HG02885 (cell line): ENCODE measurements around the gene IBA57.
"Not testable (repeated sequence)": the region's sequence is repeated elsewhere in the genome, so short reads cannot be mapped to it uniquely, and the experiment has no call there.

ENCODE experiments used
- ATAC-seq: cut with Tn5 transposase; IDR thresholded peaks from one replicate; pipeline ENCODE4 v1.9.1; 2021; ENCODE audit warnings: mild to moderate bottlenecking; ENCODE audit not compliant: unreplicated experiment, poor library complexity

Gene IBA57

DNA sequence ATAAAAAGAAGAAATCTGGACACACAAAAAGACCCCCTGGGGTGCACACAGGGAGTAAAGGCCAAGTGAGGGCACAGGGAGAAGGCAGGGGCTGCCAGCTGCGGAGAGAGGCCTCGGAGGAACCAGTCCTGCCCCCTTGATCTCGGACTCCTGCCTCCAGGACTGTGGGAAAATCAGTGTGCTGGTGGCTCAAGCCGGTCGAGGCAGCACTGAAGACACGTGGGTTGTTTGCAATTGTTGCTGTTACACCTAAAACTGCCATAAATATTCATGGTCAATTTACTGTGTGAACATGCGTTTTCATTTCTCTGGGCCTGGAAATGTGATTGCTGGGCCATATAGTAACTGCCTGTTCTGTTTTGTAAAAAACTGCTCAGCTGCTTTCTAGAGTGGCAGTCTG, 18.5 kb downstream of the IBA57 start:
- no peak for ATAC-seq

DNA sequence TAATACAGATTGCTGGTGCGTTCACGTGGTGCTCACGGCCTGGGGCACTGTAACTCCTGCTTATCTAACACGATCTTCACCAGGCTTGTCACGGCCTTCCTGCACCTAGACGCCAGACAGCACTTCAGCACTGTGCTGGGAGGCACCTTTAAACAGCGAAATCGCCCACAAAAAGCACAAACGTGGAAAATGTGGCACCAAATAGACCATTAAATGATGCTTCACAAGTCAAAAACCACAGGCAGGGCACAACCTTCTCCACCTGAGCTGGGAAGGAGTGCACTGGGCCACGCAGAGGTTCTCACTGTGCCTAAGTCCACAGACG, 20.0 kb downstream of the IBA57 start:
- ATAC-seq, result no peak

DNA sequence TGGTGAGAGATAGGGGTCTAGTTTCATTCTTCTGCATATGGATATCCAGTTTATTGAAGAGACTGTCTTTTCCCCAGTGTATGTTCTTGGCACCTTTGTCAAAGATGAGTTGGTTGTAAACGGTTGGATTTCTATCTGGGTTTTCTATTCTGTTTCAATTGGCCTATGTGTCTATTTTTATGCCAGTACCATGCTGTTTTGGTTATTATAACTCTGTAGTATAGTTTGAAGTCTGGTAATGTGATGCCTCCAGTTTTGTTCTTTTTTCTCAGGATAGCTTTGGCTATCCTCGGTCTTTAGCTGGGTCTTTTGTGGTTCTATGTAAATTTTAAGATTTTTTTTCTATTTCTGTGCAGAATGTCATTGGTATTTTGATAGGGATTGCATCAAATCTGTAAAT, 22.6 kb downstream of the IBA57 start:
- not testable (repeated sequence) for ATAC-seq

DNA sequence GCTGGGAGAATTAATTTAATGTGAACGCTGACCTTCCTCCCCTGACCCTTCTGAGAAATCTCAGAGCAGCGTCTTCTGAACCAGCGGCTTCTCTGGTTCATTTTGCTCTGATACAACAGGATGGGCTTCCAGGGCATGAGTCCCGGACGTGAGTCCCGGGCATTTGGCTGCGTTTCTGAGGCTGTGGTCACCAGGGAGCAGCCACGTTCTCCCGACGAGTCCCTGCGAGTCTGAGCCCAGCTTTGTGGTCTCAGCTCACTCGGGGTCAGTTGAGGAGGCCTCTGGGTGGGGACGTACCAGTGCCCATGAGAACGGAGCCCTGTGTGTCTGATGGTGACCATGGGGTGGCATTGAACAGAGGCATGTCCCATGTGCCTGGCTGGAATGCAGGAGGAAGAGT, 24.6 kb downstream of the IBA57 start:
- no peak for ATAC-seq

DNA sequence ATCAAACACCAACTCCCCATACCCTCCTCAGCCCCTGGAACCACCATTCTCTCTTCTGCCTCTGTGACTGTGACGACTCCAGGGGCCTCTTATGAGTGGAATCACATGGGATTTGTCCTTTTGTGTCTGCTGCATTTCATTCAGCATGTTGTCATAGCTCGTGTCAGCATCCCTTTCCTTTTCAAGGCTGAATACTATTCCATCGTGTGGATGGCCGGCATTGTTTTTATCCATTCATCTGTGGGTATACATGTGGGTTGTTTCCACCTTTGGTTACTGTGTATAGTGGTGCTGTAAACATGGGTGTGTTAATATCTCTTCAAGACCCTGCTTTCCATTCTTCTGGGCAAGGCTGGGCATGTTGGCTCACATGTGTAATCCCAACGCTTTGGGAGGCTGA, 25.2 kb downstream of the IBA57 start:
- no peak for ATAC-seq

DNA sequence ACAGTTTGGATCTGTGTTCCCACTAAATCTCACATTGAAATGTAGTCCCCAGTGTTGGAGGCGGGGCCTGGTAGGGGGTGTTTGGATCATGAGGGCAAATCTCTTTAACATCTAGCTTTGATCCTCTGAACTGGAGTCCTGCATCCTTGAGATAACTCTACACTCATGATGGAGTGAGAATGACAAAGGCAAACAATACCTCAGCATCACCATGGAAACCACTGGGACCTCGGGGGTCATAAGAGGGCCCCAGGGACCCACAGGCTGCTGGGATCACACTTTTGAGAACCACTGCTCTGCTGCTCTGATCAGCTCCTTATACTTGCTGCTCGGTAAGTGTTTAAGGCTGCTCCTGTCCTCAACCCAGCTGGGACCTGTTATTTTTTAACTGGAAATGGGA, 28.8 kb downstream of the IBA57 start:
- ATAC-seq, result no peak

DNA sequence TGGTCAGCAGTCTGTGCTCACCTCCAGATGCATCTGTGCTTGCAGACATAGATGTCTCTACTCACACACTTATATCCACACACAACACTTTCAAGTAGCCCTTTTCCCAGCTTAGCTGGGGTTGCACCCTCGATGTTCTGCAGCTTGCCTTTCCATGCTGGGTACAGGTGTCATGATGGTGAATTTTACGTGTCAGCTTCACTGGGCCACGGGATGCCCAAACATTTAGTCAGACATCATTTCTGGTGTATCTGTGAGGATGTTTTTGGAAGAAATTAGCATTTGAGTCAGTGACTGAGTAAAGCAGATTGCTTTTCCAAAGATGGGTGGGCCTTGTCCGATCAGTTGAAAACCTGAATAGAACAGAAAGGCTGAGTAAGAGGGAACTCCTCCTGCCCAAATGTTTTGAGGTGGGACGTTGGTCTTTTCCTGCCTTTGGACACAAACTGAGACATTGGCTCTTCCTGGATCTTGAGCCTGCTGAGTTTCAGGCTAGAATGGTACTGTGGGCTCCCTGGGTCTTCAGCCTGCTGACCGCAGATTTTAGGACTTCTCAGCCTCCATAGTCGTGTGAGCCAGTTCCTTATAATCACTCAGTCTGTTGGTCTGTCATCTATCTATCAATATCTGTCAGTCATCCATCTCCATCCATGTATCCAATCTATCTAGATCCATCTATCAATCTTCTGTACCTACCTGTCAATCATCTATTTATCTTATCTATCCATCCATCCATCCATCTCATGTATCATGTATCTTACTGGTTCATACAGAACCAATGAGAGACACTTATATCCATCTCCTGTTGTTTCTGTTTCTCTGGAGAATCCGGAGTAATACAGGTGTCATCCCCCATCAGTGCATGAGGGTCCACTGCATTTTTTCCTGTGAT, 29.6 kb downstream of the IBA57 start:
- ATAC-seq, result no peak

DNA sequence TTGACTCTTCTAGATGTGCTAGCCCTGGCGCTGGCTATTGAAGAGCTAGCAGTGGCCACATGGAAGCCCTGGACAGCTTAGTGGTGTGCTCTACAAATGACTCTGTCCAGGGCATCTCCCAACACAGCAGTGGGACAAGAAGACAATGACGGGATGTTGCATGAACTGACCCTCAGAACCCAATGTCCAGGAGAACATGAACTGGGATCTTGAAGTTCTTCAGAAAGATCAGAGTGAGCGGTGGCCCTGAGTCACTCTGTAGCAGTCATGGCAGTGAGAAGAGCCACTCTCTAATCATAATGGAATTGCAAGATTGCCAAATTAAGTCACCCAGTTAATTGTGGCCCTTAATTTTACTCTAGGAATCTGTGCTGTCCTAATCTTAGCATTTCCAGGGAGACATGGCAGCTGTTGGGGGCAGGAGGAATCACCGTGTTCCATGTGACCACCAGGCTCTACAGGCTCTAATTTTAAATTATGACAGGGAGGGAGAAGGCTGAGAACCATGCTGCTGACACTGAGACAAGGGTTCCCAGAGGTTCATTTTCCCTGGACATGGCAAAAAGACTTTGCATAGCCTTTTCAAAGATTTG, 32.0 kb downstream of the IBA57 start:
- ATAC-seq, result no peak

DNA sequence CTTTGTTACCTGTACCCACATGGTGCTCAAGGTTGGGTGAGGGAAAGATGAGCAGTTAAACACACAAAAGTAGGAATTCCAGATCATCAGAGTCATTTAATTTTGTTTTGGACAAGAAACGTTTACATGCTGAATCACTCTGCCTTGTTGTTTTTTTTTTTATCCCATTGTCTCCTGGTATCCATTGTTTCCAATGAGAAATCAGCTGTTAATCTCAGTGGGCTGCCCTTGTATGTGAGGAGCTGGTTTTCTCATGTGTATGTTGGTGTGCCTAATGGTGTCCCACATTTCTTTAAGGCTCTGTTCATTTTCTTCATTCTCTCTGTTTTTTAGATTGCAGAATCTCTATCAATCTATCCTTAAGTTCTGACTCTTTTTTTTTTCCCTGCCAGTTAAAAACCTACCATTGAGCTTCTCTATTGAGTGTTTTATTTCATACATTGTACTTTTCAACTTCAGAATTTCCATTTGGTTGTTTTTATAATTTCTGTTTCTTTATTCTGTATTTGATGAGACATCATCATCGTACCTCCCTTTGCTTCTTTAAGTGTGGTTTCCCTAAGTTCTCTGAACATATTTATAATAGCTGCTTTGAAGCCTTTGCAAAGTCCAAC, 33.5 kb downstream of the IBA57 start:
- no peak for ATAC-seq

DNA sequence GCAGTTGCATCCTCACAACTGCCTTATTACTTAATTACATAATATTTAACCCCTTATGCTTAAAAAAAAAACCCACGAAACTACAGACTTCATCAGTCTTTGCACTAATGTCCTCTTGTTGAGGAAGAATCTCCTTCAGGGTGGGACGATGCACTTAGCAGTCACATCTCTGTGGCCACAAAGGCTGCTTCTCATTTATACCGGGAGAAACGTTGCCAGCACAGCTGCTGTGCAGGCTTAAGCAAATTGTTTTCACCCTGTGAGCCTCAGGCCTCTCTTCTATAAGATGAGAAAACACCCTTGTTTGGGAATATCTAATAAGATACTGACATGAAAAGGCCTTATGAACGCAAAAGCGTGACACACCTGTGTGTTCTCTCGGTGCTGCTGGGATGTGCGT, 39.4 kb downstream of the IBA57 start:
- no peak for ATAC-seq

DNA sequence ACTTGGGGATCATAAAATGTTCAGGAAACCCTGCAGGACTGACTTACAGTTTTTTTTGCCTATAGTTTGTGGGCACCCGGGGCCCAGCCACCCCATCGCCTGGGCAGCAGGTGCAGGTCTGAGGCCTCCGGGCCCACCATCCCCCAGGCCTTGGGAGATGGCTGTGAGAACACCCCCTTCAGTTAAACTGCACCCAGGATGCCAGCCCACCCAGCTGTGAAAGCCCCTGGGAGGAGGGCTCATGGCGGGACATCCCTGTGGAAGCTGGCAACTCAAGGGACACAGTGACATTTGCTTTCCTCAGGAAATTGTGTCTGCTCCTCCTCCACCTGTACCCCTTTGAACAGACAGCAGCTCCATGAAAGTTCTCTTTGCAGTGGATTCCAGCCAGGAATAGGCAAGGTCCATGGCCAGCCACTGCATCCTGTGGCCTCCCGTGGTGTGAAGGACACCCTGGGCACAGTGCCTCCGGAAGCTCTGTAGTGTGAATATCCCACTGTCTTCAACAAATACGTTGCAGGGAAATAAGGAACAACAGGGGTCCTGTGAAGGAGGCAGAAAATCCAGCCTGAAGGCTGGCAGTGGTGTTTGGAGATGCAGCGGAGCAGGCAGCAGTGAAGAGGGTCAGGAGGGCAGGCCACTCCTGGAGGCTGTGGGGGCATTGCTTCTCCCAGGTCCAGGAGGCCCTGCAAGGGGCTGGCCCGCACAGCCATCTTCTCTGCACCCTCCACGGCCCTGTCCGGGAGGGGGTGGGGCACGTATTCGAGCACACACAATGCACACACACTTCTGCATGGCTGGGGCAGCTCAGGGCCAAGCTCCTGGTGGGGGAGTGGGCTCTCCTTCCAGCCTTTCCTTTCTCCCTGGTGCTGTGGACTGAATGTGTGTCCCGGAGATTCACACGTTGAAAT, 40.2 kb downstream of the IBA57 start:
- ATAC-seq, result no peak

DNA sequence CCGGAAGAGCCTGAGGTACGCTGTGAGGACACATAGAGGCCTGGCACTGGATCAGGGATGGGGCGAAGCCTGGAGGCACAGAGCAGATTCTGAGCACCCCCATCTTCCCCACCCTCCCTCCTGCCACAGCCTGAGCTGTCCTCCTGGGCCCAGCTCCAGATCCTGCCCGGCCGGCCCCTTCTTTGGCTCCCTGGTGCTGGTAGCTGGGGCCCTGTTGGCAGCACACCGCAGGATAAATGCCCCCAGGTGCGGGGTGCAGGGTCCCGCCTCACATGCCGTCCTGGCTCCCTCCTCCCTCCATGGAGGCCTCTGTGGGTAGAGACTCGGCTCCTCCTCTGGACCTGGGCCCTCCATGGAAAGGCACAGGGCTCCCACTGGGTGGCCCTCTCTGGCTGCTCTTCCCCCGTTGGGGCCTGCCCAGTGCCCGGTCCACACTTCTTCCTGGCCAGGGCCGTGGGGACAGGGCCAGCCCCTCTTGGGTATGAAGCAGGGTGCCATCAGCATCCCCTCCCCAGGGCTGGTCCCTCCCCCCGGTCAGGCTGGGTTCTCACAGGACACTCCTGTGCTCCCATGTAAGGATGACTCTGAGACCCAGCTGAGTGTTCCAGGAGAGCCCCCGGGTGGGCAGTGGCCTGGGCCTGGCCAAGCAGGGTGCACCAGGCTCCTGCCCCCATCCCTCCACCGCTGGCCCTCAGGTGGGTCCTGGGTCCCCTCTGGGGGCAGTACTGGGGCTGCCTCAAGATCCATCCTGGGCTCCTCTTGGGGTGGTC, 41.2 kb downstream of the IBA57 start:
- no peak for ATAC-seq

DNA sequence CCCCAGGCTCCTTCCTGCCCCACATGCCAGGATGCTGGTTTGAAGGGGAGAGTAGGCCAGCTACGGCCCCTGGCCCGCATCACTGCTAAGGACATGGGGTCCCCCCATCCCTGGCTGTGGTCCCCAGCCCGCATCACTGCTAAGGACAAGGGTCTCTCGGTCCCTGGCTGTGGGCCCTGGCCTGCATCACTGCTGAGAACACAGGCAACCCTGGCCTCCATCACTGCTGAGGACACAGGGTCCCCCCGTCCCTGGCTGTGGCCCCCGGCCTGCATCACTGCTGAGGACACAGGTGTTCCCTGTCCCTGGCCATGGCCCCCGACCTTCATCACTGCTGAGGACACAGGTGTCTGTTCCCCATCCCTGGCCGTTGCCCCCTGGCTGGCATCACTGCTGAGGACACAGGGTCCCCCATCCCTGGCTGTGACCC, 41.8 kb downstream of the IBA57 start:
- ATAC-seq, result no peak

DNA sequence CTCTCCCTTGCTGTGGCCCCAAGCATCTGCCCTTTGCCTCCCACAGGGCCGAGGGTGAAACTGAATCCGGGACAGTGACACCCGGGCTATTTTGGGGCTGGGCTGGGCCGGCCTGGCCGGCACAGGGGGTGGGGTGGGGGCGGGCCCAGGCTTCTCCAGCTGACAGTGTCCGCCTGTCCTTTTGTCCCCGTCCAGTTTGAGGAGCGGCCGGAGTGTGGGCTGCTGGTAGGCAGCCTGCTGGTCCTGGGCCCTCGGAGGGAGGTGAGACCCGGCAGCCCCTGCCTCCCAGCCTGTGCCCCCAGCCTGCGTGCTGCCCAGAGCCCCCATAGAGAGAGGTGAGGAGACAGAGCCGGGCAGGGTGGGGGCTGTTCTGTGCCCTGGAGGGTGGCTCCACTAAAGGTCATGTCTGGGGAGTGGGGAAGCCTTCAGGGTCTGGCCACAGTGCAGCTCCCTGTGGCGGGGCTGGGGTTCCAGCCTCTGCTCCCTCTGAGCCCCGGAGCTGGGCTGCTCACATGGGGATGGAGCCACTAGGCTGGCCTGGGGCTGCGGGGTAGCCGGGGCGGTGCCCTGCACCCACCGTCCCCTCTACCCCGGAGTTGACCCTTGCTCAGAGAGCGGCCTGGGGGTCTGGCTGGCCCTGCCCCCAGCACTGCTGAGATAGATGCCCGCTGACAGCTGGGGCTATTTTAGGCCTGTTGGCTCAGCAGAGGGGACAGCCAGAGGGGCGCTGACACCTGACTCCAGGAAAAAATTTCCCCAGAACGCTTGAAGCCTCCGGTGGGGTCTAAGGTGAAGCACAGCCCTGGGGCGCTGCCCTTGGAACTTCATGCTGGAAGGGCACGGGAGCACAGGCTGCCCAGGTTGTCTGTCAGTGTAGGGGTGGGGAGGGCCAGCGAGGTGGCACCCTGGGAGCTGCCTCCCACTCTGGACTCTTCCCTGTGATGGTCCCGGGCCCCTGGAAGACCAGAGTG, 42.5 kb downstream of the IBA57 start, which contains the start of gene OBSCN:
TSS of gene OBSCN (plus strand) at position 194 of the 971 bp plus-strand sequence. CDS start 3,740 bp downstream, outside the sequence.
- ATAC-seq, result no peak

DNA sequence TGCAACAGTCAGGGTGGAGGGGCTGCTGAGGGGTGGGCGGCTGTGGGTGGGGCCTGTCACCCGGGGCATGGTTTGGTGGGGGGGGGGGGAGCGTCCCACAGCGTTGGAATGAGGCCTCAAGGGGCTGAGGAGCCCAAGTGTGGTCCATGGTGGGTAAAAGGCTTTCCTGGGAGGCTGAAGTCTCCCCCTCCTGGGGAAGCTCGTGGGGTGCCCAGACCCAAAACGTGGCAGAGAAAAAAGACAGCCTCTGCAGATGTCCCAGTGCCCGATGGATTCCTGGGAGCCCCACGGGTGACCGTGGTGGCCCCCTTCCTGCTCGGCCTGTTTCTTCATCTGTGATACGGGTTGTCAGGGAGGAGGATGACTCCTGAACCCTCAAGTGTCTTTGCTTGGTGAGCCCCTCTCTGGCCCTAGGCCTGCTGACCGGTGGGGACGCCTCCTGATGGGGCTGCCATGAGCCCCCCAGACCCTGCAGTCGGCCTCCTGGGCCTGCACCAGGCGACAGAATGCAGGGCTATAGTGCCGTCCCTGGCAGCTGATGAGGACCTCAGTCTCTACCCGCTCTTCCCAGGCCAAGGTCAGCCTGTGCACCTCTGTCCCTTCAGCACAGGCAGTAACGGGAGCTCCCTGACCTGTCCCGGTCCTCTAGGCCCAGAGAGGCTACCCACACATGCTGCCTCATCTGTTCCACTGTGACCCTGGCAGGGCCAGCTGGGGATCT, 43.4 kb downstream of the IBA57 start:
- ATAC-seq, result no peak

DNA sequence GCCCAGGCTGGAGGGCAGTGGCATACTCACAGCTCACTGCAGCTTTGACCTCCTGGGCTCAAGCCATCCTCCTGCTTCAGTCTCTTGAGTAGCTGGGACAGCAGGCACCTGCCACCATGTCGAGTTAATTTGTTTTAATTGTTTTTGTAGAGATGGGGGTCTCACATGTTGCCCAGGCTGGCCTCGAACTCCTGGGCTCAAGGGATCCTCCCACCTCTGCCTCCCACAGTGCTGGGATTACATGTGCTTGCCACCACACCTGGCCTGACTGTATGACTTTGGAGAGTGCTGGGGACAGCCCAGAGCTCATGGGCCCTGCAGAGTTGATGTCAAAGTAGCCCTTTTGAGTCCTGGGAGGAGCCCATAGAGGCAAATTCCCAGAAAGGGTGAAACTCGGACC, 44.1 kb downstream of the IBA57 start:
- ATAC-seq, result no peak

DNA sequence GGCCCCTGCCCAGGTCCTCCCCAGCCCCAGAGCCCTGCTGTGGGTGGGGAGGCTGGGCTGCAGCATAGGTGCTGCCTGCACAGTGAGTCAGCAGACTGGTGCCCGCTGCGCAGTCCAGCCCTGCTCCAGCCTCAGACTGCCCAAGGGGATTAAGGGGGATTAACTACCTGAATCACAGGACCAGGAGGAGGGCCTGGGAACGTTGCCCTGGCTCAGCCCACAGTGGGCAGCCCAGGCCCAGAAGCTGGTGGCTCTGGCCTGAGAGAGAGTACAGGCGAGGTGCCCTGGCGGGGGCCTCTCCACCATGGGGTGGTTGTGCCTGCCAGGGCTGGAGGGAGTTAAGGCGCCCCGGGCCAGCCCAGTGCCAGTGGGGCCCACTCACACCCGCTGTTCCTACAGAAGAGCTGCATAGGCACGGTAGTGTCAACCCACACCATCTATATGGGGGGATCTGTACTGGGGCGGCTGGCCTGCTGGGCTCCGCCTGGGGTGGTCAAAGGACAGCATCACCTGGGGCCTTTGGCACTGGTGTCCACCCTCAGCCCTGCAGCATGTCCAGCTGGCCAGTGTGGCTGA, 44.6 kb downstream of the IBA57 start:
- ATAC-seq, result no peak
